Measurements from ENCODE around the gene CDK19. TPM values are rescaled to one million over a fixed set of nuclear protein-coding genes. Genes with fewer than 3 reads are reported as not detected.

The CDK19 gene
- total and polyA plus RNA-seq, 2 of the 13 experiments (the other 11 are each of a cell fraction or from before 2014, with no cell fraction given), result 13.4 to 27.0 TPM

DNA sequence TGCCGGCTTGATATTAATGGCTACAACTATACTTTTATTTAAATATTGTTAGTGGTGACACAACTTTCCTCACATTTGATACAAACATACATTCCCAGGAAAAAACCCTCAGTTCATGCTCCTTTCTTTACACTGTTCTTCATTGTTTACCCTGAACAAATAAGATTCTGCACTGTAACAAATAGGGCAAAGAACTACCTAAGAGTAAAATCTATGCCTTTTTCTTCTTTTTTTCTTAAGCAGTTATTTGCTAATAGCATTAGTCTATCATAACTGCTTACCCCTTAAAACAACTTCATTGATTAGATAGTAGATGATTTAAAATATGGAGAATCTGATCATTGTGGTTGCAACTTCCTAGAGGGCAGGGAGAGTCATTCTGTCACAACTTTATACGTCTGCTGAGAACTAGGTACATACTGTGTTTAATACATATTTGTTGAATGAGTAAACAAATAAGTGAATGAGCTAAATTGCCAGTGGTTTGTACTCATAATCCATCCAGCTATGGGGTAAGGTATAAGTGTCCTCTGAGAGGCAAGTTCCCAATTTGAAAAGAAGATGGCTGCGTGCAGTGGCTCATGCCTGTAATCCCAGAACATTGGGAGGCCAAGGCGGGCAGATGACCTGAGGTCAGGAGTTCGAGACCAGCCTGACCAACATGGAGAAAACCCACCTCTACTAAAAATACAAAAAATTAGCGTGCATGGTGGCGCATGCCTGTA lies 161.0 kb downstream of the CDK19 start (continued):
- TF ChIP-seq ZFP90 (CRISPR knock-in tag; IDR thresholded peaks at IDR 0.05; ENCODE audit: borderline replicate concordance), result no peak
- 0 out of 2 replicates have a peak, but pooled peaks have one; percentile 23 for TF ChIP-seq KAT8 (CRISPR knock-in tag; IDR thresholded peaks at IDR 0.05)
- no peak for TF ChIP-seq NCOA5 (CRISPR knock-in tag; IDR thresholded peaks at IDR 0.05)
- no peak for TF ChIP-seq PLRG1 (conservative IDR thresholded peaks at IDR 0.05)
- no peak for TF ChIP-seq MEF2D (CRISPR knock-in tag; IDR thresholded peaks at IDR 0.05)
- TF ChIP-seq, protein P1, sequence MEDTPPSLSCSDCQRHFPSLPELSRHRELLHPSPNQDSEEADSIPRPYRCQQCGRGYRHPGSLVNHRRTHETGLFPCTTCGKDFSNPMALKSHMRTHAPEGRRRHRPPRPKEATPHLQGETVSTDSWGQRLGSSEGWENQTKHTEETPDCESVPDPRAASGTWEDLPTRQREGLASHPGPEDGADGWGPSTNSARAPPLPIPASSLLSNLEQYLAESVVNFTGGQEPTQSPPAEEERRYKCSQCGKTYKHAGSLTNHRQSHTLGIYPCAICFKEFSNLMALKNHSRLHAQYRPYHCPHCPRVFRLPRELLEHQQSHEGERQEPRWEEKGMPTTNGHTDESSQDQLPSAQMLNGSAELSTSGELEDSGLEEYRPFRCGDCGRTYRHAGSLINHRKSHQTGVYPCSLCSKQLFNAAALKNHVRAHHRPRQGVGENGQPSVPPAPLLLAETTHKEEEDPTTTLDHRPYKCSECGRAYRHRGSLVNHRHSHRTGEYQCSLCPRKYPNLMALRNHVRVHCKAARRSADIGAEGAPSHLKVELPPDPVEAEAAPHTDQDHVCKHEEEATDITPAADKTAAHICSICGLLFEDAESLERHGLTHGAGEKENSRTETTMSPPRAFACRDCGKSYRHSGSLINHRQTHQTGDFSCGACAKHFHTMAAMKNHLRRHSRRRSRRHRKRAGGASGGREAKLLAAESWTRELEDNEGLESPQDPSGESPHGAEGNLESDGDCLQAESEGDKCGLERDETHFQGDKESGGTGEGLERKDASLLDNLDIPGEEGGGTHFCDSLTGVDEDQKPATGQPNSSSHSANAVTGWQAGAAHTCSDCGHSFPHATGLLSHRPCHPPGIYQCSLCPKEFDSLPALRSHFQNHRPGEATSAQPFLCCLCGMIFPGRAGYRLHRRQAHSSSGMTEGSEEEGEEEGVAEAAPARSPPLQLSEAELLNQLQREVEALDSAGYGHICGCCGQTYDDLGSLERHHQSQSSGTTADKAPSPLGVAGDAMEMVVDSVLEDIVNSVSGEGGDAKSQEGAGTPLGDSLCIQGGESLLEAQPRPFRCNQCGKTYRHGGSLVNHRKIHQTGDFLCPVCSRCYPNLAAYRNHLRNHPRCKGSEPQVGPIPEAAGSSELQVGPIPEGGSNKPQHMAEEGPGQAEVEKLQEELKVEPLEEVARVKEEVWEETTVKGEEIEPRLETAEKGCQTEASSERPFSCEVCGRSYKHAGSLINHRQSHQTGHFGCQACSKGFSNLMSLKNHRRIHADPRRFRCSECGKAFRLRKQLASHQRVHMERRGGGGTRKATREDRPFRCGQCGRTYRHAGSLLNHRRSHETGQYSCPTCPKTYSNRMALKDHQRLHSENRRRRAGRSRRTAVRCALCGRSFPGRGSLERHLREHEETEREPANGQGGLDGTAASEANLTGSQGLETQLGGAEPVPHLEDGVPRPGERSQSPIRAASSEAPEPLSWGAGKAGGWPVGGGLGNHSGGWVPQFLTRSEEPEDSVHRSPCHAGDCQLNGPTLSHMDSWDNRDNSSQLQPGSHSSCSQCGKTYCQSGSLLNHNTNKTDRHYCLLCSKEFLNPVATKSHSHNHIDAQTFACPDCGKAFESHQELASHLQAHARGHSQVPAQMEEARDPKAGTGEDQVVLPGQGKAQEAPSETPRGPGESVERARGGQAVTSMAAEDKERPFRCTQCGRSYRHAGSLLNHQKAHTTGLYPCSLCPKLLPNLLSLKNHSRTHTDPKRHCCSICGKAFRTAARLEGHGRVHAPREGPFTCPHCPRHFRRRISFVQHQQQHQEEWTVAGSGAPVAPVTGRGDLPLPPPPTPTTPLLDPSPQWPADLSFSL (CRISPR knock-in tag; IDR thresholded peaks at IDR 0.05), result no peak; the same call in 1 of the 2 replicates
- TF ChIP-seq NPAS2 (CRISPR knock-in tag; IDR thresholded peaks at IDR 0.05; ENCODE audit: borderline replicate concordance), result no peak
- no peak for TF ChIP-seq HMG20B (CRISPR knock-in tag; conservative IDR thresholded peaks at IDR 0.05)
- no peak for TF ChIP-seq ZNF460 (CRISPR knock-in tag; IDR thresholded peaks at IDR 0.05; ENCODE audit: borderline replicate concordance)
- no peak for TF ChIP-seq ZBTB1 (CRISPR knock-in tag; IDR thresholded peaks at IDR 0.05; ENCODE audit: borderline replicate concordance)
- no peak for TF ChIP-seq ZNF326 (CRISPR knock-in tag; IDR thresholded peaks at IDR 0.05; ENCODE audit: borderline replicate concordance)
- no peak for TF ChIP-seq ZC3H13 (CRISPR knock-in tag; IDR thresholded peaks at IDR 0.05)
- TF ChIP-seq TOPORS (CRISPR knock-in tag; IDR thresholded peaks at IDR 0.05), result no peak
- no peak for TF ChIP-seq ZNF33A (CRISPR knock-in tag; IDR thresholded peaks at IDR 0.05; ENCODE audit: borderline replicate concordance)
- peak in 1 of 2 experiments; percentile 35; a peak in 1 of 4 replicates for TF ChIP-seq KLF16 (CRISPR knock-in tag; IDR thresholded peaks at IDR 0.05)
- TF ChIP-seq SCMH1 (CRISPR knock-in tag; IDR thresholded peaks at IDR 0.05; ENCODE audit: borderline replicate concordance), result no peak
- no peak for TF ChIP-seq TCF7 (IDR thresholded peaks at IDR 0.05; ENCODE audit: low read depth)
- TF ChIP-seq ZNF678 (CRISPR knock-in tag; IDR thresholded peaks at IDR 0.05), result no peak
- TF ChIP-seq ZNF766 (CRISPR knock-in tag; IDR thresholded peaks at IDR 0.05; ENCODE audit: borderline replicate concordance), result no peak
- TF ChIP-seq, protein P2, sequence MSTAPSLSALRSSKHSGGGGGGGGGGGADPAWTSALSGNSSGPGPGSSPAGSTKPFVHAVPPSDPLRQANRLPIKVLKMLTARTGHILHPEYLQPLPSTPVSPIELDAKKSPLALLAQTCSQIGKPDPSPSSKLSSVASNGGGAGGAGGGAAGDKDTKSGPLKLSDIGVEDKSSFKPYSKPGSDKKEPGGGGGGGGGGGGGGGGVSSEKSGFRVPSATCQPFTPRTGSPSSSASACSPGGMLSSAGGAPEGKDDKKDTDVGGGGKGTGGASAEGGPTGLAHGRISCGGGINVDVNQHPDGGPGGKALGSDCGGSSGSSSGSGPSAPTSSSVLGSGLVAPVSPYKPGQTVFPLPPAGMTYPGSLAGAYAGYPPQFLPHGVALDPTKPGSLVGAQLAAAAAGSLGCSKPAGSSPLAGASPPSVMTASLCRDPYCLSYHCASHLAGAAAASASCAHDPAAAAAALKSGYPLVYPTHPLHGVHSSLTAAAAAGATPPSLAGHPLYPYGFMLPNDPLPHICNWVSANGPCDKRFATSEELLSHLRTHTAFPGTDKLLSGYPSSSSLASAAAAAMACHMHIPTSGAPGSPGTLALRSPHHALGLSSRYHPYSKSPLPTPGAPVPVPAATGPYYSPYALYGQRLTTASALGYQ (CRISPR knock-in tag; IDR thresholded peaks at IDR 0.05), result peak; percentile 59; the same call in 1 of the 2 replicates
- no peak for TF ChIP-seq YEATS4 (CRISPR knock-in tag; IDR thresholded peaks at IDR 0.05; ENCODE audit: borderline replicate concordance)
- no peak for TF ChIP-seq JUND (CRISPR knock-in tag; IDR thresholded peaks at IDR 0.05)
- TF ChIP-seq HOXA5 (CRISPR knock-in tag; IDR thresholded peaks at IDR 0.05), result no peak

All from HepG2 (cell line).